MM.1S (cell line): ENCODE results near the gene PPP1R8.
"Not testable (repeated sequence)": the region's sequence is repeated elsewhere in the genome, so short reads cannot be mapped to it uniquely, and the experiment has no call there.

Source experiments
- DNase-seq: peaks from one replicate; pipeline ENCODE4 v3.0.0-alpha.2; 2015
- H2AFZ ChIP-seq: fragments of 300-600 bp; sonication (generic); 2 replicates; pipeline ENCODE4 v1.6.0; 2016; ENCODE audit warnings: antibody characterized with exemption, low read length
- H3F3A ChIP-seq: fragments of 300-600 bp; sonication (generic); 2 replicates; pipeline ENCODE4 v1.6.1; 2016; ENCODE audit warnings: mild to moderate bottlenecking, antibody characterized with exemption, low read length, moderate library complexity, mixed read lengths; ENCODE audit not compliant: insufficient read depth
- H3K27ac ChIP-seq: fragments of 300-600 bp; sonication (generic); 2 replicates; pipeline ENCODE4 v1.5.1; 2016; ENCODE audit warnings: mild to moderate bottlenecking, low read length
- H3K27me3 ChIP-seq: fragments of 300-600 bp; sonication (generic); replicated peaks from 2 replicates; pipeline ENCODE4 v1.6.0; 2016; ENCODE audit warnings: low read length; ENCODE audit not compliant: insufficient read depth
- H3K36me3 ChIP-seq: fragments of 300-600 bp; sonication (generic); replicated peaks from 2 replicates; pipeline ENCODE4 v1.6.1; 2016; ENCODE audit warnings: mild to moderate bottlenecking, low read length, mixed read lengths; ENCODE audit not compliant: insufficient read depth
- H3K4me1 ChIP-seq: fragments of 300-600 bp; sonication (generic); 2 replicates; pipeline ENCODE4 v1.6.1; 2016; ENCODE audit warnings: low read length, mixed read lengths
- H3K4me2 ChIP-seq: fragments of 300-600 bp; sonication (generic); 2 replicates; pipeline ENCODE4 v1.6.0; 2016; ENCODE audit warnings: low read depth, low read length
- H3K4me3 ChIP-seq: fragments of 300-600 bp; sonication (generic); 2 replicates; pipeline ENCODE4 v1.5.1; 2016; ENCODE audit warnings: low read length, mixed read lengths
- H3K79me2 ChIP-seq: fragments of 300-600 bp; sonication (generic); 2 replicates; pipeline ENCODE4 v1.6.1; 2016; ENCODE audit warnings: mixed run types, low read length, mixed read lengths
- H3K9ac ChIP-seq: fragments of 300-600 bp; sonication (generic); 2 replicates; pipeline ENCODE4 v1.6.1; 2016; ENCODE audit warnings: low read length, mixed read lengths
- H3K9me2 ChIP-seq: fragments of 300-600 bp; sonication (generic); replicated peaks from 2 replicates; pipeline ENCODE4 v1.6.1; 2016; ENCODE audit warnings: mild to moderate bottlenecking, low read length, mixed read lengths; ENCODE audit not compliant: insufficient read depth
- H3K9me3 ChIP-seq: fragments of 300-600 bp; sonication (generic); replicated peaks from 2 replicates; pipeline ENCODE4 v1.6.1; 2016; ENCODE audit warnings: mild to moderate bottlenecking, low read length, mixed read lengths; ENCODE audit not compliant: insufficient read depth
- H4K20me1 ChIP-seq: fragments of 300-600 bp; sonication (generic); 2 replicates; pipeline ENCODE4 v1.6.1; 2016; ENCODE audit warnings: mild to moderate bottlenecking, low read length, moderate library complexity, mixed read lengths; ENCODE audit not compliant: insufficient read depth
- EZH2 ChIP-seq: fragments of 300-600 bp; sonication (generic); optimal IDR thresholded peaks from 2 replicates; pipeline ENCODE3; 2017; ENCODE audit warnings: low read depth, mild to moderate bottlenecking, antibody characterized with exemption, low read length, mixed read lengths
- EZH2phosphoT487 ChIP-seq: fragments of 300-600 bp; sonication (generic); IDR thresholded peaks from 2 replicates; pipeline ENCODE4 v1.6.1; 2018; ENCODE audit warnings: antibody characterized with exemption, low read length
- TF ChIP-seq, protein P1 (sequence below): fragments of 300-600 bp; sonication (generic); IDR thresholded peaks from 2 replicates; pipeline ENCODE4 v1.5.1; 2016; ENCODE audit warnings: antibody characterized with exemption, low read length, mixed read lengths

Gene PPP1R8

DNA sequence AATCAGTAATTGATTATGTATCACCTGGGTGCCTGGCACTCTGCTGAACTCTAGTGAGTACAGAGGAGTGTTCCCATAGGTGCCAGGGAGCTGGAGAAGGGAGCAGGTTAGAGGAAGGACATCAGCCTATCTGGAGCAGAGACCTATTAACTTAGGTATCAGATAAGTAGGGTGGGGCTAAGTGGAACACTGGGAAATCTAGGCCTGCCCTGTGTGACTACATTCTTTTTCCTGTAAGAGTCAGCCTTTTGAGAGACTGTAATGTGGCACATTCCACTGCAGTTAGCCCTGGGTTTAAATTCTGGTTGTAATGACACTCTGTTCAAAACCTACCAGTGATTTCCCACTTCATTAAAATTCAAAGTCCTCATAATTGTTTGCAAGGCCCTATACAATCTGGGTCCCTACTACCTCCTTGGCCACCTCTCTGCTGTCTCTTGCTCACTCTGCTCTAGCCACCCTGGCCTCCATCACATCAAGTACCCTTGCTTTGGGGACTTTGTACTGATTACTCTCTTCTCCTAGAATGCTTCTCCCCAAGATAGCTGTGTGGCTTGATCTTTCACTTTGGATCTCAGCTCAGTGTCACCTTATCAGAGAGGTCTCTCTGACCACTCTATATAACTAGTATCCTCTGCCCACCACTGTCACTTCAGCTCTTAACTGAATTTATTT is 44.7 kb upstream of the PPP1R8 start:
- no peak overlapping the region for H2AFZ ChIP-seq
- TF ChIP-seq, protein P1, sequence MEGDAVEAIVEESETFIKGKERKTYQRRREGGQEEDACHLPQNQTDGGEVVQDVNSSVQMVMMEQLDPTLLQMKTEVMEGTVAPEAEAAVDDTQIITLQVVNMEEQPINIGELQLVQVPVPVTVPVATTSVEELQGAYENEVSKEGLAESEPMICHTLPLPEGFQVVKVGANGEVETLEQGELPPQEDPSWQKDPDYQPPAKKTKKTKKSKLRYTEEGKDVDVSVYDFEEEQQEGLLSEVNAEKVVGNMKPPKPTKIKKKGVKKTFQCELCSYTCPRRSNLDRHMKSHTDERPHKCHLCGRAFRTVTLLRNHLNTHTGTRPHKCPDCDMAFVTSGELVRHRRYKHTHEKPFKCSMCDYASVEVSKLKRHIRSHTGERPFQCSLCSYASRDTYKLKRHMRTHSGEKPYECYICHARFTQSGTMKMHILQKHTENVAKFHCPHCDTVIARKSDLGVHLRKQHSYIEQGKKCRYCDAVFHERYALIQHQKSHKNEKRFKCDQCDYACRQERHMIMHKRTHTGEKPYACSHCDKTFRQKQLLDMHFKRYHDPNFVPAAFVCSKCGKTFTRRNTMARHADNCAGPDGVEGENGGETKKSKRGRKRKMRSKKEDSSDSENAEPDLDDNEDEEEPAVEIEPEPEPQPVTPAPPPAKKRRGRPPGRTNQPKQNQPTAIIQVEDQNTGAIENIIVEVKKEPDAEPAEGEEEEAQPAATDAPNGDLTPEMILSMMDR, result no peak
- TF ChIP-seq EZH2phosphoT487 (no peak), EZH2 (no peak)
- no peaks in the 10 kb centered on the region for H3F3A ChIP-seq
- H3K4me2 ChIP-seq, result no peak overlapping the region
- no peak overlapping the region for H3K27ac ChIP-seq
- H3K4me3 ChIP-seq, result no peak overlapping the region
- peaks cover 29% of the 10 kb centered on the region for H3K79me2 ChIP-seq
- no peaks in the 10 kb centered on the region for H3K9me3 ChIP-seq
- H3K4me1 ChIP-seq, result no peaks in the 10 kb centered on the region
- DNase-seq, result no peak
- H3K9me2 ChIP-seq, result no peaks in the 10 kb centered on the region
- H3K9ac ChIP-seq, result no peak overlapping the region
- H3K36me3 ChIP-seq, result peaks cover 5% of the 10 kb centered on the region; the same call in 1 of the 2 replicates
- no peaks in the 10 kb centered on the region for H3K27me3 ChIP-seq
- no peaks in the 10 kb centered on the region for H4K20me1 ChIP-seq

DNA sequence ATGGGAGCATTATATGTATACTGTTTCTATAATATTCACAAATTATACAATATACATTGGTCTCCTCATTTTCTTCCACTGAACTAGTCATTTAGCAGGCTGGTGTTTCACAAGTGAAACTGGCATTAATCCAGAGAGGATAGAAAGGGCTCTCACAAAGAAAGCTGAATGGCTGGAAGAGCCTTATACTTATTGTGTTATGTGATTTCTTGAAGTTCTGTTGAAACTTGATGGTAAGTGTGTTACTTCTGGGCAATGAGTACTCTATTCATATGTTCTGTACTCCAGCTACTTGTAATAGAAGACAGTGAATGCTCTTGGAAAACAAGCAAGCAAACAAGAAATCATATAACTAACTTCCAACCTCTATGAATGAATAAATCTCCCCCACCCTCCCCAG is 42.7 kb upstream of the PPP1R8 start:
- Histone ChIP-seq H3F3A (no peaks in the 10 kb centered on the region), H3K79me2 (peaks cover 21% of the 10 kb centered on the region; the same call in 1 of the 2 replicates), H3K4me2 (no peak overlapping the region), H3K9me2 (no peaks in the 10 kb centered on the region), H3K9me3 (no peaks in the 10 kb centered on the region), H3K27ac (no peak overlapping the region), H3K4me1 (no peaks in the 10 kb centered on the region), H3K4me3 (no peak overlapping the region), H3K36me3 (peaks cover 5% of the 10 kb centered on the region; the same call in 1 of the 2 replicates), H4K20me1 (no peaks in the 10 kb centered on the region), H3K27me3 (no peaks in the 10 kb centered on the region), H2AFZ (no peak overlapping the region), H3K9ac (no peak overlapping the region)
- DNase-seq, result no peak
- TF ChIP-seq, protein P1, result no peak
- TF ChIP-seq EZH2 (no peak), EZH2phosphoT487 (no peak)

DNA sequence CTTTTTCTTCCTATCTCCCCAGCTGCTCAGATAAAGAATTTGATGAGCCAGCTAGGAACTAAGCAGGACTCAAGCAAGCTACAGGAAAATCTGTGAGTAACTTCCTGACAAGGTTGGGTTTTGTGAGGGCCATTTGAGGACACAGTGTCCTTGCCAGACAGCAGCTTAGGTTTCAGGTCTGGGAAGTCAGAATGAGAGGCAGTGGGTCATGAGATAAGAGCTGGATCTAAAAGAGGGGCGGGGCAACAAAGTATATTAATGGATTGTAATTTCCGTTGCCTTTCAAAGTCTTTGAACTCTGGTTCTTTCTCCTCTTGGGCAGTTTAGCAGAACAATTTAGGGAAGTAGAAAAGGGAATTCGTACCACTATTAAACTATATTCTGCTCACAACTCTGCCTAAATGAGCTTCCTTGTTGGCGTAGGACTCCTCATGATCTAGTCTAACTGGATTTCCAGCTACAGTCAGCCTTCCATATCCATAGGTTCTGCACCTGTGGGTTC is 41.0 kb upstream of the PPP1R8 start:
- no peak overlapping the region for H3K4me3 ChIP-seq
- H3F3A ChIP-seq, result no peaks in the 10 kb centered on the region
- H3K9ac ChIP-seq, result no peak overlapping the region
- no peaks in the 10 kb centered on the region for H3K9me3 ChIP-seq
- H3K4me2 ChIP-seq, result no peak overlapping the region
- no peaks in the 10 kb centered on the region for H3K27me3 ChIP-seq
- TF ChIP-seq EZH2phosphoT487 (no peak), EZH2 (no peak)
- TF ChIP-seq, protein P1, result no peak
- peaks cover 5% of the 10 kb centered on the region; the same call in 1 of the 2 replicates for H3K36me3 ChIP-seq
- H3K9me2 ChIP-seq, result no peaks in the 10 kb centered on the region
- DNase-seq, result no peak
- no peaks in the 10 kb centered on the region for H3K4me1 ChIP-seq
- H3K27ac ChIP-seq, result no peak overlapping the region
- H2AFZ ChIP-seq, result no peak overlapping the region
- no peaks in the 10 kb centered on the region for H4K20me1 ChIP-seq
- H3K79me2 ChIP-seq, result peaks cover 21% of the 10 kb centered on the region; the same call in 1 of the 2 replicates

DNA sequence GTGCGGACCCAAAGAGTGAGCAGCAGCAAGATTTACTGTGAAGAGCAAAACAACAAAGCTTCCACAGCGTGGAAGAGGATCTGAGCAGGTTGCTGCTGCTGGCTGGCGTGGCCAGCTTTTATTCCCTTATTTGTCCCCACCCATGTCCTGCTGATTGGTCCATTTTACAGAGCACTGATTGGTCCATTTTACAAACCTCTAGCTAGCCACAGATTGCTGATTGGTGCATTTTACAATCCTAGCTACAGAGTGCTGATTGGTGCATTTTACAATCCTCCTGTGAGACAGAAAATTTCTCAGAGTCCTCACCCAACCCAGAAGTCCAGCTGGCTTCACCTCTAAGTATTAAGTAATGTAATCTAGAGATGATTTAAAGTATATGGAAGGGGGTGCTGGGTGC is 40.3 kb upstream of the PPP1R8 start:
- not testable (repeated sequence) for H4K20me1 ChIP-seq, H3F3A ChIP-seq, H3K36me3 ChIP-seq, H3K9me2 ChIP-seq, H2AFZ ChIP-seq, DNase-seq, H3K9ac ChIP-seq, H3K27ac ChIP-seq, H3K9me3 ChIP-seq, H3K4me3 ChIP-seq, H3K4me2 ChIP-seq, H3K4me1 ChIP-seq, H3K27me3 ChIP-seq
- peaks cover 17% of the 10 kb centered on the region; the same call in 1 of the 2 replicates for H3K79me2 ChIP-seq
